Measurements from ENCODE around the gene ABHD13.

ABHD13 gene

DNA sequence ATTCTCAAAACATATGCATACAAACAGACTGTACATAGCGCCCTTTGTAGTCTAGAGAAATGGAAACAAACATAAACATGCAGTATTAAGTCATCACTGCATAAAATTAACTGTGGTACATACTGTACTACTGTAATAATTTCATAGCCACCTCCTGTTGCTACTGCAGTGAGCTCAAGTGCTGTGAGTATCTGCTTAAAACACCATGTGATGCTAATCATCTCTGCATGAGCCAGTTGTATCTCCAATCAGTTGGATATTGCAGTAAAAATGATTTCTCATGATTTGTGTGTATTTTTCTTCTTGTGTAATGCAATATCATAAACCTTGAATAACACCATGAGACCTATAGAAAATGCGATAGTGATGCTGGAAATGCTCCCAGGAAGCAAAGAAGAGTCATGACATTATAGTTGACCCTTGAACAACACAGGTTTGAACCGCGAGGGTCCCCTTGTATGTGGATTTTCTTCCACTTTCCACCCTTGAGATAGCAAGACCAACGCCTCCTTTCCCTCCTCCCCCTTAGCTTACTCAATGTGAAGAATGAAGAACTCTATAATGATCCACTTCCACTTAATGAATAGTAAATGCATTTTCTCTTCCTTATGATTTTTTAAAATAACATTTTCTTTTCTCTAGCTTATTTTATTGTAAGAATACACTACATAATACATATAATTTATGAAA lies 55.4 kb downstream of the ABHD13 start:
- Mint-ChIP-seq H3K27me3 (no peaks in the 10 kb centered on the region), H3K4me3 (no peak overlapping the region), H3K27ac (ENCODE audit: low read depth) (no peak overlapping the region)

DNA sequence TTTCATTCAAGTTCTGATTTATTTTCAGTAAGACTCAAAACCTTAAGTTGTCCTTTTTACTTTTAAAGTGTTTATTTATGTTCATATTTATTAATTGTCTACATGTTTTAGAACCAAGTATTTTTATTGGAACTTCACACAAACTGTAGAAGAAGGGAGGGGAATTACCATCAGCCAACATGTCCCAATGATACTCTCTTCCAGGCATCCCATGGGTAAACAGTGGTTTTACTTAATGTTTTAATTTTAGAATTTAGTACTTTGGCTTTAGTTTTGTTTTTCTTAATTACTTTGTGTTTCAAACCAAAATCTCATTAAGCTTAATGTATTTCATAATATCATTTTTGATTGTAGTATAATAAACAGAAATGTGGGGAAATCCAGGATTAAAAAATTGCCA lies 56.5 kb downstream of the ABHD13 start:
- Mint-ChIP-seq H3K9me3 (no peaks in the 10 kb centered on the region), H3K27ac (ENCODE audit: low read depth) (no peak overlapping the region), H3K4me1 (peaks cover 15% of the 10 kb centered on the region), H3K36me3 (ENCODE audit: insufficient read depth) (no peaks in the 10 kb centered on the region), H3K4me3 (no peak overlapping the region), H3K27me3 (no peaks in the 10 kb centered on the region)
- no peak for ATAC-seq (replicated peaks; ENCODE audit: extremely low read depth, poor library complexity, severe bottlenecking)
- no peak for DNase-seq (ENCODE audit: low spot score in 2 of 2)

More for the DNA sequence above, 55.4 kb downstream of the ABHD13 start:
- no peaks in the 10 kb centered on the region for H3K36me3 Mint-ChIP-seq (ENCODE audit: insufficient read depth)
- H3K4me1 Mint-ChIP-seq: peaks cover 21% of the 10 kb centered on the region
- no peak for DNase-seq (ENCODE audit: low spot score in 2 of 2)
- no peak for ATAC-seq (replicated peaks; ENCODE audit: extremely low read depth, poor library complexity, severe bottlenecking)
- no peaks in the 10 kb centered on the region for H3K9me3 Mint-ChIP-seq

DNA sequence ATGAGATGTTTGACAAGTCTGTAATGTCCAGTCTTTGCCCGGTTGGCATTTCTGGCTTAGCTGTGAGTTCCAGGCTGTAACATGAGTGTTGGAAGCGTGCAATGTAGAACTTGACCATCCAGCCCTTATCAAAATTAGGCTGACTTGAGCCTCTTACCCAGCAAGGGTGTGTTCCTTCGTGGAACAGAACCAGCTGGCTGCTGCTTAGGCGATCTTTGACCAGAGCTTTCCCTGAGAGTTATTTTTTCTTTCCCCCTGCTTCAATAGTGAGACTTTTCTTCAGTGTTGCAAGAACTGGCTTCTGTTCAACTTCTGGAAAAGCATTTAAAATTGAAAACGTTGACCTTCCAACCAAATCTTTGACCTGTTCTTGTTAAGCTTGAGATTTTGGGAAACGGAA lies 57.9 kb downstream of the ABHD13 start:
- no peaks in the 10 kb centered on the region for H3K27me3 Mint-ChIP-seq
- ATAC-seq (replicated peaks; ENCODE audit: extremely low read depth, poor library complexity, severe bottlenecking) (no peak), DNase-seq (ENCODE audit: low spot score in 2 of 2) (no peak)
- no peaks in the 10 kb centered on the region for H3K36me3 Mint-ChIP-seq (ENCODE audit: insufficient read depth)
- no peaks in the 10 kb centered on the region for H3K9me3 Mint-ChIP-seq
- peaks cover 1% of the 10 kb centered on the region for H3K4me1 Mint-ChIP-seq
- no peak overlapping the region for H3K4me3 Mint-ChIP-seq
- no peak overlapping the region for H3K27ac Mint-ChIP-seq (ENCODE audit: low read depth)

GRCh38 chr13:108278466-108278865 lies 60.3 kb downstream of the ABHD13 start:
- ATAC-seq (replicated peaks; ENCODE audit: extremely low read depth, poor library complexity, severe bottlenecking): no peak
- Mint-ChIP-seq H3K4me3 (no peak overlapping the region), H3K9me3 (no peaks in the 10 kb centered on the region), H3K27ac (ENCODE audit: low read depth) (no peak overlapping the region), H3K27me3 (peaks cover 7% of the 10 kb centered on the region), H3K36me3 (ENCODE audit: insufficient read depth) (peaks cover 2% of the 10 kb centered on the region), H3K4me1 (no peaks in the 10 kb centered on the region)
- no peak for DNase-seq (ENCODE audit: low spot score in 2 of 2)

DNA sequence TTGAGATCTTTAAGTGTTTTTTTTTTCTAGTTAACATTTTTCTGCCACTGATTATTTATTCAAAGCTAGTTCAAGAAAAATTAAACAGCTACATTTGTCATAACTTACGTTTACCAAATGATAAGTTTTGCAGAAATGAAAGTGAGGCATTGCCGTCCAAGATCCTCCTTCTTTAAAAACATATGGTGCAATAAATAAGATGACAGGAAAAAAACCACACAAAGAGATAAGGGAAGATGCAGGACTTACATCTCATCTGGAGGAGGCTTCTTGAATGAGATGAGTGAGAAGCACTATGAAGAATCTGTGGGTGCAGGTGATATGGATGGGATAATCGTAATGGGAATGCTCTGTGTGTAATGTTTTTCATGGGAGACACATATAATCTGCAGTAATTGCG lies 63.7 kb downstream of the ABHD13 start:
- no peak overlapping the region for H3K4me3 Mint-ChIP-seq
- peaks cover 7% of the 10 kb centered on the region for H3K27me3 Mint-ChIP-seq
- DNase-seq (ENCODE audit: low spot score in 2 of 2) (no peak), ATAC-seq (replicated peaks; ENCODE audit: extremely low read depth, poor library complexity, severe bottlenecking) (no peak)
- no peaks in the 10 kb centered on the region for H3K9me3 Mint-ChIP-seq
- no peak overlapping the region for H3K27ac Mint-ChIP-seq (ENCODE audit: low read depth)
- no peaks in the 10 kb centered on the region for H3K4me1 Mint-ChIP-seq
- peaks cover 2% of the 10 kb centered on the region for H3K36me3 Mint-ChIP-seq (ENCODE audit: insufficient read depth)

- H3K4me1 Mint-ChIP-seq: no peaks in the 10 kb centered on the region
- H3K36me3 Mint-ChIP-seq (ENCODE audit: insufficient read depth): peaks cover 2% of the 10 kb centered on the region
- H3K27me3 Mint-ChIP-seq: peaks cover 7% of the 10 kb centered on the region
- H3K27ac Mint-ChIP-seq (ENCODE audit: low read depth): no peak overlapping the region
- DNase-seq (ENCODE audit: low spot score in 2 of 2) (no peak), ATAC-seq (replicated peaks; ENCODE audit: extremely low read depth, poor library complexity, severe bottlenecking) (no peak)
- no peak overlapping the region for H3K4me3 Mint-ChIP-seq
- H3K9me3 Mint-ChIP-seq: no peaks in the 10 kb centered on the region
These were observed 64.9 kb downstream of the ABHD13 start for GRCh38 chr13:108283110-108283509.
